ENCODE results near the gene SAP25.

Gene SAP25

DNA sequence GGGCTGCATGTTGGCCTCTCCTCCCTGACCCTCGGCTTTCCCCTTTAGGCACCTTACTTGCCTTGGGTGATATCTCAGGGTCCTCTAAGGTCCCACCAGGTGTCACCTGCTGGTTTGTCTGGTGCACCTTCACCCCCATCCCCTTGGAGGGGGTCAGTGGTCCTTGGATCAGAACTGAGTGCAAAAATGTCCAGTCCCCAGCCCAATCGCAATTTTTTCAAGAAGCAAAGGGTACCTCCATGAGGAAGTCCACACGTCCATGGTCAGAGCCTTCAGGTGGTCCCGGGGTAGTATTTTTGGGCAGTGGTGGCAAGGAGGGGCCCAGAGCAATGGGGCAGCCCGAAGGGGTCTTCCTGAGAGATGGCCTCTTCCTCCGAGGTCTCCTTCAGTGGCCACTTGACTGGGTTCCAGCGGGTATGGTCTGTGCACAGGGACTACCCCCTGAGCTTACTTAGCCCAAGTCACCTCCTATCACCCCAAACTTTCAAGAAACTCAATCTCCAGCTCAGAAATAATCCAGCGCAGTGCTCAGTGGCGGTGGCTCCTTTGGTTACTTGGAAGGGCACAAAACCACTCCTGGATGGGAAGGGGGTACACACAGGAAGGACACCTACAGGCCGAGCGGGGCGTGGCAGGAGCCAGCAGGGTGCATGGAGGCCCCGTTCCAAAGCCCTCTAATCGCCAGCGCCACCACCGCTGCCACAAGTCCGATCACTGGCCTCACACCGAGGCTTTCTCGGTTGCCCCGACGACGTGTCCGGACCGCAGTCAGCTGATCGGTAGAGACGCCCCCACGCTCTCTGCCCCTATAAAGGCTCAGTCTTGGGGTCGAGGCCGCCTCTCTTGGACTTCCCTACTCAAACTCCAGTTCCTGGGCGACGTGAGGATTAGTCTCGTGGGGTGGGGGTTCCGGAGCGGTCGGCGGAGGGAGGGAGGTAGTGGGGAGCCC, 4.5 kb downstream of the SAP25 start:
- TF ChIP-seq EZH2 (IDR thresholded peaks at IDR 0.05; ENCODE audit: borderline replicate concordance, low read length), result no peak
- TF ChIP-seq, protein P1, sequence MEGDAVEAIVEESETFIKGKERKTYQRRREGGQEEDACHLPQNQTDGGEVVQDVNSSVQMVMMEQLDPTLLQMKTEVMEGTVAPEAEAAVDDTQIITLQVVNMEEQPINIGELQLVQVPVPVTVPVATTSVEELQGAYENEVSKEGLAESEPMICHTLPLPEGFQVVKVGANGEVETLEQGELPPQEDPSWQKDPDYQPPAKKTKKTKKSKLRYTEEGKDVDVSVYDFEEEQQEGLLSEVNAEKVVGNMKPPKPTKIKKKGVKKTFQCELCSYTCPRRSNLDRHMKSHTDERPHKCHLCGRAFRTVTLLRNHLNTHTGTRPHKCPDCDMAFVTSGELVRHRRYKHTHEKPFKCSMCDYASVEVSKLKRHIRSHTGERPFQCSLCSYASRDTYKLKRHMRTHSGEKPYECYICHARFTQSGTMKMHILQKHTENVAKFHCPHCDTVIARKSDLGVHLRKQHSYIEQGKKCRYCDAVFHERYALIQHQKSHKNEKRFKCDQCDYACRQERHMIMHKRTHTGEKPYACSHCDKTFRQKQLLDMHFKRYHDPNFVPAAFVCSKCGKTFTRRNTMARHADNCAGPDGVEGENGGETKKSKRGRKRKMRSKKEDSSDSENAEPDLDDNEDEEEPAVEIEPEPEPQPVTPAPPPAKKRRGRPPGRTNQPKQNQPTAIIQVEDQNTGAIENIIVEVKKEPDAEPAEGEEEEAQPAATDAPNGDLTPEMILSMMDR (IDR thresholded peaks at IDR 0.05; ENCODE audit: low read length), result peak; percentile 52; the same call in 1 of the 2 replicates
- H3K27me3 ChIP-seq (ENCODE audit: insufficient read depth, low read length), result 0 out of 2 replicates have a peak, but pooled peaks cover 5% of the 10 kb centered on the region
- H3K9me3 ChIP-seq (ENCODE audit: low read length), result no peaks in the 10 kb centered on the region
- peaks cover 10% of the 10 kb centered on the region for H3K36me3 ChIP-seq (ENCODE audit: insufficient read depth, low read length)
- H3K4me3 ChIP-seq (ENCODE audit: low read depth, low read length, poor library complexity, severe bottlenecking), result no peak overlapping the region
- no peak overlapping the region for H3K9ac ChIP-seq (ENCODE audit: low read length)
- peaks cover 31% of the 10 kb centered on the region for H3K4me1 ChIP-seq (ENCODE audit: insufficient read depth, low read length, severe bottlenecking)
- no peaks in the 10 kb centered on the region for H3F3A ChIP-seq (ENCODE audit: insufficient read depth, low read length)
- H3K79me2 ChIP-seq (ENCODE audit: insufficient read depth, low read length), result no peaks in the 10 kb centered on the region
- no peak overlapping the region for H3K27ac ChIP-seq (ENCODE audit: low read depth, low read length, poor library complexity, severe bottlenecking)
- no peaks in the 10 kb centered on the region for H4K20me1 ChIP-seq (ENCODE audit: insufficient read depth, low read length)
- peak overlapping the region; percentile 51 for H3K4me2 ChIP-seq (ENCODE audit: low read length)
- H3K9me2 ChIP-seq (ENCODE audit: low read depth, low read length), result no peaks in the 10 kb centered on the region
- no peak overlapping the region for H2AFZ ChIP-seq (ENCODE audit: low read length)

DNA sequence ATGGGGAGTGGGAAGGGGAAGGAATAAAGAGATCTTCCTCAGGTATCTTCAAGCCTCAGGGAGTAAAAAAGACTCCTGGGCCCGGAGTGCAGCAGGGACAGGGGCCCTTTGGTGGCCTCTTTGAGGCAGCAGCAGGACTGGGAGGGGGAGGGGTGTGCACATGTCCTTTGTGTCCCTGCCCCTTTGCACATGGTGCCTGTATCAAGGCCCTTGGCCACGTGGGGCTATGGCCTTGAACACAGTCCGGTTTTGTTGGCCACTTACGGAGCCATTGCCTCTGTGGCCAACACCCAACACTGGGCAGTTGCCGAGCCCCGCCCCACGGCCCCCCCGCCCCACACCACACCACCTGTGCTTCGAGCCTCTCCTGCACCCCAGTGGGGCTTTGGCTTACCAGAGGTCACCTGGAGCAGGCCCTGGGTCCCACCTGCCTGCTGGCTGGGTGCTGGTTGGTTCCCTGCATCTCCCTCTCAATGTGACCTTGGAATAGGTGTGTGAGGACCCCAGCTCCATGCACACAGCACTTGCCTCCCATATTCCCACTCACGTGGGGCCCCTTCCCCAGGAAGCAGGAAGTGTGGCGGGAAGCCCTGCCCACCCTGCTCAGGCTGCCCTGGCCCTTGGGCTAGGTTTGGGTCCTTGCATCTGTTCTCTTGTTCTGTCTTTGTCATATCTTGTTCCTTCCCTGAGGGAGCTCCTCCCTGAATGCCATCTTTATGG, 5.4 kb downstream of the SAP25 start:
- Histone ChIP-seq H3K4me2 (ENCODE audit: low read length) (no peak overlapping the region), H3K4me1 (ENCODE audit: insufficient read depth, low read length, severe bottlenecking) (peaks cover 31% of the 10 kb centered on the region), H2AFZ (ENCODE audit: low read length) (no peak overlapping the region), H3K79me2 (ENCODE audit: insufficient read depth, low read length) (no peaks in the 10 kb centered on the region), H3K27me3 (ENCODE audit: insufficient read depth, low read length) (0 out of 2 replicates have a peak, but pooled peaks cover 5% of the 10 kb centered on the region), H3K36me3 (ENCODE audit: insufficient read depth, low read length) (peaks cover 7% of the 10 kb centered on the region; the same call in 1 of the 2 replicates), H4K20me1 (ENCODE audit: insufficient read depth, low read length) (no peaks in the 10 kb centered on the region), H3K4me3 (ENCODE audit: low read depth, low read length, poor library complexity, severe bottlenecking) (no peak overlapping the region), H3K27ac (ENCODE audit: low read depth, low read length, poor library complexity, severe bottlenecking) (no peak overlapping the region), H3K9ac (ENCODE audit: low read length) (no peak overlapping the region), H3K9me2 (ENCODE audit: low read depth, low read length) (no peaks in the 10 kb centered on the region), H3K9me3 (ENCODE audit: low read length) (no peaks in the 10 kb centered on the region), H3F3A (ENCODE audit: insufficient read depth, low read length) (no peaks in the 10 kb centered on the region)
- TF ChIP-seq, protein P1 (IDR thresholded peaks at IDR 0.05; ENCODE audit: low read length), result no peak
- no peak for TF ChIP-seq EZH2 (IDR thresholded peaks at IDR 0.05; ENCODE audit: borderline replicate concordance, low read length)

DNA sequence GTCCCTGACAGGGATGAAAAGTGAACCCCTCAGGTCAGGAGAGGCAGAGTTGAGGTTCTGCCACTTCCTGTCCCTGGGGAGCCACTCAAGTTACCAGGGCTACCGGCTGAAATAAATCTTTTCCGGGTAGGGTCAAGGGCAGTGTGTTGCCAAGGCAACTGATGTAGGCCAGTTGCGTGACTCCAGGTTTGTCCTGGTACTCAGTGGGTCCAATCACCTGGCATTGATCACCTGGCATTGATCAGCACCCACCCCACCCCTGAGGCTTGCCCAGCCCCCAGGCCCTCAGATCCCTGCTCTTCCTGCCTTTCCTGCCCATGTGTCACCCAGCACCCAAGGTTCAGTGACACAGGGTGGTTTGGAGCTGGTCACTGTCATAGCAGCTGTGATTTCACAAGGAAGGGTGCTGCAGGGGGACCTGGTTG, 5.9 kb downstream of the SAP25 start:
- no peaks in the 10 kb centered on the region for H3F3A ChIP-seq (ENCODE audit: insufficient read depth, low read length)
- H4K20me1 ChIP-seq (ENCODE audit: insufficient read depth, low read length), result no peaks in the 10 kb centered on the region
- peaks cover 4% of the 10 kb centered on the region; the same call in 1 of the 2 replicates for H3K36me3 ChIP-seq (ENCODE audit: insufficient read depth, low read length)
- no peak overlapping the region for H3K4me3 ChIP-seq (ENCODE audit: low read depth, low read length, poor library complexity, severe bottlenecking)
- peaks cover 31% of the 10 kb centered on the region for H3K4me1 ChIP-seq (ENCODE audit: insufficient read depth, low read length, severe bottlenecking)
- no peaks in the 10 kb centered on the region for H3K9me2 ChIP-seq (ENCODE audit: low read depth, low read length)
- no peaks in the 10 kb centered on the region for H3K79me2 ChIP-seq (ENCODE audit: insufficient read depth, low read length)
- no peaks in the 10 kb centered on the region for H3K9me3 ChIP-seq (ENCODE audit: low read length)
- TF ChIP-seq, protein P1 (IDR thresholded peaks at IDR 0.05; ENCODE audit: low read length), result no peak
- TF ChIP-seq EZH2 (IDR thresholded peaks at IDR 0.05; ENCODE audit: borderline replicate concordance, low read length), result no peak
- H2AFZ ChIP-seq (ENCODE audit: low read length), result no peak overlapping the region
- H3K4me2 ChIP-seq (ENCODE audit: low read length), result no peak overlapping the region
- 0 out of 2 replicates have a peak, but pooled peaks cover 5% of the 10 kb centered on the region for H3K27me3 ChIP-seq (ENCODE audit: insufficient read depth, low read length)
- no peak overlapping the region for H3K27ac ChIP-seq (ENCODE audit: low read depth, low read length, poor library complexity, severe bottlenecking)
- no peak overlapping the region for H3K9ac ChIP-seq (ENCODE audit: low read length)

All from OCI-LY1 (cell line).